Activated gamma-delta T cell treated with anti-CD3 and anti-CD28 coated beads, Interleukin-2, amount 50 U/mL, for 16 hours (primary cell): ENCODE results near the gene TTC34.
"Not testable (repeated sequence)": the region's sequence is repeated elsewhere in the genome, so short reads cannot be mapped to it uniquely, and the experiment has no call there.

Source experiments
- DNase-seq: peaks from one replicate; pipeline ENCODE4 v3.0.0-alpha.2; 2020; ENCODE audit warnings: low read depth

Gene TTC34

DNA sequence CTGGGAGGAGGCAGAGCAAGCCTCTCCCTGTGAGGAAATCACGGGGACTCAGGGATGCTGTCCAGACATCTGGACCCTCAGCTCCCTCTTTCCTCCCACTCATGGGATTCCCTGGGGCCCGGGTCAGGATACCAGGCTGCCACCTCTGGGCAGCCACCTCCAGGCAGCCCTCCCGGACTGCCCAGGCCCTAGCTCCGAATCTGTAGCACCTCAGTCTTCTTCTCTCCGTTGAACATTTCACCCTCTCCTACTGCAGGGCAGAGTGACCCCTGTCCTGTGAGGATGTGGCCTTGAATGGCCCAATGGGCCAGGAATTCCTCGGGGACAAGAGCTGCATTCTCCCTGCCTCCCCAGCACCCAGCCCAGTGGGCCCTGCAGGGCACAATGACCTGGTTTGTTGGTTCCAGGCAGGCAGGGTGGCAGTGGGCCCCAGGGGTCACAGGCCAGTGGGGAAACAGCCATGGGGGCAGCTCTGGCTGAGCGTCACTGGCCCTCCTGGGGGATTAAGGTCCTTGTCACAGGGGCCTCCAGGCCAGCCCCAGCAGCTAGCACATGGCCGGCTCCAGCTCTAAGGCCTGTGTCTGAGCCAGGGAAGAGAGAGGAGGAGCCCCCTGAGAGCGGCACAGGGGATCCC is 9.5 kb upstream of the TTC34 start:
- no peak for DNase-seq

DNA sequence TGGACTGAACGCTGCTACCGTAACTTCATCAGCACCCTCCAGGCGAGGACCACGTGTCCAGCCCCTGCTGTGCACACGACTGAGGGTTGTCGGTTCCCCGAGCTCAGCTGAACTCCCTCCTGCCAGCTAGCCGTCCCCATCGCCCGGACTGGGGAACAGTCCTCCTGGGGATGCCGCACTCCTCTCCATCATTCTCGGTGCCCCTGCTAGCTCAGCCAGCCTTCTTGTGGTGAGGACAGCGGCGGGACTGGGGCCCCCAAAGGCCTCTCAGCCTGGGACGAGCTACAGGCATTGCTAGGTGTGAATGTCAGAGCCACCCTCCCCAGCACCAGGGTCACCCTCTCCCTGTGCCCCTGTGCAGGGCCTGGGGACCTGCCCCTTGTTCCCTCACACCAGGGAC is 8.8 kb upstream of the TTC34 start:
- no peak for DNase-seq

DNA sequence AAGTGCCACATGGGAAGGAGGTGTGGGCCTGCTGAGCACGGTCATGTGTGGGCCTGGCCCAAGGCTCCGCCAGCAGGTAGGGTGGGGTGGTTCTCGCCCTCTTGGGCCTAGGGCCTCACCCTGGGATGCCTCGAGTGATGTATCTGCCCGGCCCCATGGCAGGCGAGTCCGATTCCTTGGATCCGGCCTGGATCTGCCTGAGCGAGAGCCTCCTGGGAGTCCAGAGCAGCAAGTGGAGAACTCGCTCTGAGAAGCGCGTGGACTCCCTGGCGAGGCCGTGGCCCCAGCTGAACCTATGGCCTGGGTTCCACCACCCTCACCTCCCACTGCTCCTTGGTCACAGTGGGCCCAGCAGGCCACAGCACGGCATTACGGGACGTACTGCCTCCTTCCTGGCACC is 8.2 kb upstream of the TTC34 start:
- no peak for DNase-seq

DNA sequence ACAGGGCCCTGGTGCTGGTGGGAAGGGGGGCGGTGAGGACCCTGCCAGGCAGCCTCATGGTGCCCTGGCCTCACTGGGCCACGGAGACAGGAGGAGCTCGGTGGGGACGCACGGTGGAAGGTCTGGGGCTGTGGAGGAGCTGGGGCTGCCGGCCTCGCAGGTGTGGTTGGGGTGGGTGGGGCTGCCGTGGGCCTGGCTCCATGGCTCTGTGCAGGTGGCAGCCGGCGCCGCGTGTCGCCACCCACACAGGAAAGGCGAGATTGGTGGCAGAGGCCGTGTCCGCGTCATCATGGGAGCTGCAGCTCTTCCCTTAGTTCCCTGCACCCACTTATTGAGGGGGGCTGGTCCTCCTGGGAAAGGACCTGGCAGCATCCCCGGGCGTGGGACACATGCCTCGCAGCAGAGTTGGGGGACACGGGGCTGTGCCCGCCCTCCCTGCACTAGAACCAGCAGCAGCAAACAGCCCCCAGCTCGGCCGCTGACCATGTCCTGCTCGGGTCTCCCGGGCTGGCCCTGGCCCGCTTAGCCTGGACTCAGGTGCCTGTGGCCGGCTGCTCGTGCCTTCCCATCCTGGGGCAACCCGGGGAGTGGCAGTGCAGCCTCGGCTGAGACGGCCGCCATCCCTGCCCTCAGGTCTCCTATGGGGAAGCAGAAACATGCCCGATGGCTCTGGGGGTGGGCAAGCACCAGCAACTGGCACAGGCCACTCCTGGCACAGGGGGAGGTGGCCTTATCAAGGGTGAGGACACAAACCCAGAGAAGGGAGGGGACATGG is 7.5 kb upstream of the TTC34 start:
- no peak for DNase-seq

DNA sequence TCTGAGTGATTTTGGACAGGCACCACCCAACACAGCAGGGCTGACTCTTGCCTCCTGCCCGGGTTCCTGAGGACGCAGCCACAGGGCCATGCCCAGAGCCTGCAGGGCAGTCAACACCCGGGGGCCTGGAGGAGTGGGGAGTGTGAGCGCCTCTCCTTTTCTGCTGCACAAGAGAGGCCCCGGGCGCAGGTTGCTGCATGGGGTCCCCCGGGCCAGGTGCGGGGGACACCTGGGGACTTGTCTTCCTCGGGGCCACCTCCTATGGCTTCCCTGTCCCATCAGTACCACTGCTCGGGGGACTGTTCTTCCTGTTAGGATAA is 6.9 kb upstream of the TTC34 start:
- no peak for DNase-seq

DNA sequence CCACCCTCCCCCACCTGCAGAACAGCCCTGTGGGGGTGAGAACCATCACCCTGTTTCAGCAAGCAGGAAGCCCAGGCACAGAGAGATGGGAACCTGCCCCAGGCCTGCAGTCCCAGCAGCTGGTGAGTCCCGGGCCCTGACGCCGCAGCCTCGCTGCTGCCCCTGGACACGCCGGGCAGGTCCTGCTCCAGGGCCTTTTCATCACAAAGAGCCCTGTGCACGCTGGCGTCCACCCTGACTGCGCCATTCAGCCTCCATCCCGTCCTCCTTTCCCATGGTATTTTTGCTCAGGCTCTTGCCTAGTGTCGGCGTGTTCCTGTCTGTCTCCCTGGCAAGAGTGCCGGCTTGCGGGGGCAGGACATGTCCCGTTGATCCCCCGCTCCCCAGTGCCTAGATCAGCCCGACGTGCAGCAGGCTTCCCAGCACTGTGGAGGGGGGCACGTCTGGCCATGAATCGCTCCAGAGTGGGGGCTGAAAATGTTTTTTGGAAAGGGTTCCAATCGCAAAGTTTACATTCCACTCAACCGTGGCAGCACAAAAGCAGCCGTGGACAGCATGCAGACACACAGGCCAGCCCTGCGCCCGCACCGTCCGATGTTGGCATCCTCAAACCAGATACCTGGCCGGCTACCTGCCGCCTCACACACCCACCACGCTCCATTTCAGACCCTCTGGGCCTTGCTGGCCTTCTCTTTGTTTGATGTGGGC is 6.3 kb upstream of the TTC34 start:
- DNase-seq = no peak

DNA sequence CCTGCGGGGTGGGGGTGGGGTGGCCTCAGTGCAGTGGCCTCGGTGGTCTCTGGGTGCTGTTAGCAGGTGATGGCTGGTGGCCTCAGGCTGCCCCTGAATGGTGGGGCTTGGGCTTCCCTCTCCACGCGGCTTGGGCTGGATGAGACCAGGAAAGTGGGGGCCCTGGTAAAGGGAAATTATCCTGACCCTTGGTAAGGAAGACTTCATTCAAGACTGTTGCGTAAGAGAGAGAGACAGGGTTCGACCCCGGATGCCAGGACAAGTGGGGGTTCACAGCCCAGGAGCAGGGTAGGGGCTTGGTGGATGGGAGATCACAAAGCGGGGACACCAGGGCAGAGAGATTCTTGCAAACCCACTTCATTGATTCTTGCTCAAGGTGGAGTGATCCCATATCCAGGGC is 5.5 kb upstream of the TTC34 start:
- DNase-seq = no peak

DNA sequence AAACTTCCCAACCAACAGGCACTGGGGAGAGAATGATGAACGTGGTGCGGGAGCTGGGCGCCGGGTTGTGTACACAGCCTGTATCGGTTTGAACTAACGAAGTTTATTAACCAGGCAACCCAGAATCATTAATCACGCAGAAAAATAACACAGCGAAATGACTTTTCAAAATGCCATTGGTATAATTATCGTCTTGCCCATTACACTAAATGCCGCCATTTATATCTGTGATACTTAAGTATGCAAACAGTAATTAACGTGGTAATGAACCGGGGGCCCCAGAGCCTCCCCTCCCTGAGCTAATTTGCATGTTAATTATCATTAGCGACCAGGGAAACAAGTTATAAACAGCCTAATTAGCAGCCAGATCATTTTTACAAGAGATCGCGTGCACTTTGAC is 5.1 kb upstream of the TTC34 start:
- DNase-seq = no peak

DNA sequence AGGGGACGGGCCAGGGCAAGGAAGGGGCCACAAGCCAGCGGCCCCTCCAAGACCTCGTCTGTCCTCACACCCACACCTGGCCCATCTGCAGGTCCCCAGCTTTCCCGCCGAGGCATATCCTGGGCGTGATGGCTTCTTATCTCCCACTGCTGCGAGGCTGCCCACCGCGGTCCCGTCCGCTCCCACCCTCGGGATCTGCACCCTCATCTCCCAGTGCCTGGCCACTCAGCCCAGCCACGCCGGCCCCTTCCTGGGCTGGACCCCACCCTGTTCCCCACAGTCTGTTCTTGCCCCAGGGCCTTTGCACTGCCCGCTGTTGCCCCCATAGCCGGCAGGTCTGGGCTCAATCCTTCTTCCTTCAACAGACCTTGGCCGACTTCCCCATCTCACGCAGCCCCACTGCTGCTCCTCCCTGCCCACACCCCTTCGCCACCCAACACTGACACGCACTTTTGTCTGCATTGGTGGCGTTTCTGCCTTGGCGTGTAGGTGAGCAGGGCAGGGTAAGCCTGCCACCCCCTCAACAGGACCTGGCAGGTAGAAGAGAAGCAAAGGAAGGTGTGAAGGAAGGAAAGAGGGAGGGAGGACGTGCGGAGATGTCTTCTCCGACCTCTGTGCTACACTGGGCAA is 4.4 kb upstream of the TTC34 start:
- DNase-seq = no peak

DNA sequence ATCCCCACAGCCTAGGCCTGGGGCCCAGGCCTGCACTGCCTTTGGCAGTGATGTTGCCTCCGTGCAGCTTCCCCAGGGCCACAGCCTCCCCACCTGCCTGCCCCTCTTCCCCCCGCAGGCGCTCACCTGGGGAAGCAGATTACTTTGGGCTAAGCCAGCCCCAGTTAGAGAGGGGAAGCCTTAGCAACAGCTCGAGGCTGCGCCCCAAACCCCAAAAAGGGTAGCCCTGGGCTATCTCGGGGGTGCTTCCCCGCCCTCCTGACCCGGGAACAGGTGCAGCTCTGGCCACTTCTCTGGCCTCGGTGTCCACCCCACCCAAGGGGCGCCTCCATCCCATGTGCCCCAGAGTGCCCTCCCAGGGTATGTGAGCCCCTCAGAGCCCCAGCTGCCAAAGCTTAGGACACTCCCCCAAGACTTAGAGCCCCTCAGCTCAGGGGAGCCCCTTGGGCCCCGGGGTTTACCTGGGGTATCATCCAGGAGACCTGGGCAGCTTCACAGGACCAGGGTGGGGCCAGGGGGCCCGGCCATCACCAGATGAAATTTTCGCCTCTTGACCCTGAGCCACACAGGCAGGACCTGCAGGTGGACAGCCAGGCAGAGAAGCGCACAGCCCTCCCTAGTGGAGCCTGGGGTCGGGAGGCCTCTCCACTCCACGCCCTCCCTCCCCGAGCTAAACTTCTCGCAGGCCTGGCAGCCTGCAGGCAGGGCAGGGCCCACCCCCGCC is 3.3 kb upstream of the TTC34 start:
- no peak for DNase-seq

DNA sequence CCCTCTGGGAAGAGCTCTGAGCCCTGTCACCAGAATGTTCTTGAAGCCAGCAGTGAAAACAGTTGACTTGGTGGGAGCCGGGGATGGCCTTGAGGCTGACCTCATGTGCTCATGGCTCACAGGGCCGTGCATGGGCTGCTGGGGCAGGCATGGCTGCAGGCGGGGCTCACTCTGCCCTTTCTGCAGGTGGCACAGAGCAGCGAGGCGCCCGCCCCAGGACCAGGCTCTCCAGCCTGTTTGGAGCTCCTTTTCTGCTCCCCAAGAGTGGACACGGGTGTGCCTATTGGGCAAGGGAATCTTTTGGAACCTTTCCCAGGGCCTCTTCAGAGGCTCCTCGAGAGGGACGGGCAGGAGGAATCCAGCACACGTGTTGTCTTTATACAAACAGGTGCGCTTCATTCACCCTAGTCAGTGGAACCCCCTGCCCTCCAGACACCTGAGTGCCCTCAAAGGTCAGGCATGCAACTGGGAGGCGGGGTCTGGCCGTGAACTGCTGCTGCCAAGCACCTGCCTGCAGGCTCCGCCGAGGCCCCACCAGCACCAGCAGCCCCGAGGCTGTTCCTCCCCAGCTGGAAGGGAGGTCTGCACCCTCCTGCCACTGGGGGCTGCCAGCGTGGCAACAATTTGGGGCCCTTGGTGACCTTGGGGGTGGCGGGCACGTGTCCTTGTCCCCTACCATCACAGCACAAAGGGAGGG is 2.6 kb upstream of the TTC34 start:
- DNase-seq = no peak

DNA sequence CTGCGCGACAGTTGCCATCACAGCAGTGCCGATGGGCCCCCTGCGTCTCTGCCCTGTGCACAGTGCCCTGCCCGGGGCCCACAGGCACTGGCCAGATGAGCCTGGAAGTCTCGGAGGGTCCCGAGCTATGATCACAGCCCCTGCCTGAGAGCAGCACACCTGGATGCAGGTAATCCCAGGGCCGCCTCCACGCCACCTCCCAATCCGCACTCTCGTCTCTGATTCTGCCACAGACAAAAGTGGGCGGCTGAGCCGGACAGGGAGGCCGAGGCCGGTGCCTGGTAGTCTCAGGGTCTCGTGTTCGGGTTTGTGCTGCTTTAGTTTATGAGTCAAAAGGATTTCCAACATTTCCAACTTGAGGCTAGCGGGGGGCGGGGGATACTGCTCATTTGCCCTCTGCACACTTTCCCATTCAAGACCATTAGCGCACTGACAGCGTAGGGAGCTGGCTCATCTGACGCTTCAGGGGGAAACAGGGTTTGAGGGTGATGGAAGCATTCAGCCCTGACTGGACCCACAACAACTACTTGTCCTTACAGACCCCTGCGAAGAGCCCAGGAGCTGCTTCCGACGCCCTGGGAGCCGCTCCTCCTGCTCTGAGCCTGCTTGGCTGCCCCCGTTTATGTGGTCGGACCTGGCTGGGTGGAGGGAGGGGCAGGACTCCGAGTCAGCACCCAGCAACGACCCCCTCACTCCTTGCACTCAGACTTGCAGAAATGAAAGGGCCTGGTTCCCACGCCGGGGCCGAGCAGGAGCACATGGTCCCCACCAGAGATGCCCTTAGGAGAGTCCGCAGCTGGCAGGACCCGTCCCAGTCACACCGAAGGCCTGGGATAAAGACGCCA is 1.8 kb upstream of the TTC34 start:
- no peak for DNase-seq

DNA sequence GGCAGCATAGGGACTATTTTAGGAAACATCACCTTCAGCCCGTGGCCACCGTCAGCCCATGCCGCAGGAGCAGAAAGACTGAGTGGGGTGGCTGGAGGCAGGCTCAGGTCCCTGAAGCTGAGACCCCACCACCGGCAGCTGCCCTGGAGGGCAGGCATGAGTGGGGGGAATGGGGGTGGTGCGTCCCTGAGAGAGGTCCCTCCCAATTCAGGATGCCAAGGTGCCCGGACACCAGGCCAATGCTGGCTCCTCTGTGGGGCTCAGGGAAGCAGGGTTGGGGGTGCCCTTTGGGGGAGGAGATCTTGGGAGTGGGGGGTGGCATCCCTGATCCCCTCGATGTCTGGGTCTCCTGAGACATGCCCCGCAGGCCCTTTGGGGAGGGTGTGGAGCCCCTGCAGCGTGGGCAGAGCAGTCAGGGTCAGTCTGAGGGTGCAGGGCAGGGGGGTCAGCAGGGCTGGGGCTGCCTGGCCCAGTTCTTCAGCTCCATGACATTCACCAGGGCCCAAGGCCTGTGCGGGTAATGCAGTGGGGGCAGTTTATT is 998 bp upstream of the TTC34 start:
- no peak for DNase-seq

DNA sequence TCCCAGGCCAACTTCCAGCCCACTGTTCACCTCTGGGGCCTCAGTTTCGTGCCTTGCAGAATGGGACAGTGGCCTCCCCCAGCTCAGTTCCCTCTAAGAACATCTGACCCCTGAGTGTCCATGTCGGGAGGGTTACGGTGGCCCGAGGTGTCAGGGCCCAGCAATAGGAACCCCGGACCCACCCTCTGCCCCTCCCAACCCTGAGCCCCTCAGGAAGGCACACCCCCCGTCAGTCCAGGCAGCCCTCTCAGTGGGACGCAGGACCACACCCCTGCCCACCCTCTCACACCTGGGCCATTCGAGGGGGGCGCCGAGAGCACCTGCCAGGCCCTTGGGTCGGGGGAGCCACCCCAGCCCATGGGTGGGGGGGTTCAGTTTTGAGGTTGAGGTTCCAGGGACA is 447 bp downstream of the TTC34 start:
- DNase-seq = no peak

DNA sequence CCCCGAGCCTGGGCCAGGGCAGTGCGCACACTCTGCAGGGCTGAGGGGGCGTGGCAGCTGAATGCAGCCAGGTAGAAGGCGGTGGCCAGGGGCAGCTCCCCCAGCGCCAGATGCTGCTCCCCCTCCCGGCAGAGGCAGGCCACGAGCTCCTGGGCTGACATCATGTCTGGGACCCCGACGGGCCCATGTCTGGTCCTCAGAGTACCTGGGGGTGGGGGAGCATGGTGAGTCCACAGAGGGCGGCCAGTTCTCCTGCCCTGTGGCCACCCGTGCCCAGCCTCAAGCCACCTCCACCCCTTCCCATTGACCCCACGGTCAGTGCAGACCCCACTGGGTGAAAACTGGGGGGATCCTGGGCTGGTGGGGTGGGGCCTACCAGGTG is 838 bp downstream of the TTC34 start:
- no peak for DNase-seq

DNA sequence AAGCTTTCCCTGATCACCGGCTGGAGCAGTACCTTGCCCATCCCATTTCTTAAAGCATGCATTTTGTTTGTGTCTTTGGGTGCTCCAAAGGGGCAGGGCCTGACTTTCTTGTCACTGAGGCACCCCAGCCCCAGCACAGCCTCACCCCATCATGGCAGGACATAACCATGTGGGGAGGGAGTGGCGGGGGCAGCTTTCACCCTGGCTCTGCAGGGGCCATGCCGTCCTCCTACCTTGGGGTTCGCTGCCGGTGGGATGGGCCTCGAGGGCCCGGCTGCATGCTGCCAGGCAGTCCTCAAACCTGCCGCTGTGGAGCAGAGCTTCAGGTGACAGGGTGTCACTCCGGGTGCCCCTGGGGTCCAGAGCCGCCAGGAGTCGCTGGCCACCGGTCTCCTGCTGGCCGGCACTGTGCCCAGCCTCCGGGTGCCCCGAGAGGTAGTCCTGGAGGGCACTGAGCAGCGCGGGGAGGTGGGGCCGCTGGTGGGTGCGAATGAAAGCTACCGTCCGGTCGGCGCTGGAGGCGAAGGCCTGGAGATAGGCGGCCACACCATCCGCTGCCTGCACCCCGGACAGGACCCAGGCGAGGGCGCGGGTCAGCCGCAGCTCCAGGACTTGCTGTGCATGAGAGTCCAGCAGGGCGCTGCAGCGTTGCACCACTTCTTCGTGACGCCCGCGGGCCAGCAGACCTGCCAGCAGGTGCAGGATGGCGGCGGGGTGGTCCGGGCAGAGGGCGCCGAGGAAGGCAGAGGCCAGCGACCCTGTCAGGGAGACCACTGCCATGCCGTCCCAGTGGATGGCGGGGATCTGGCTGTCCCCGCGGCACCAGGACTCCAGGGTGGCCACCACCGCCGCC is 1.5 kb downstream of the TTC34 start:
- DNase-seq = no peak

DNA sequence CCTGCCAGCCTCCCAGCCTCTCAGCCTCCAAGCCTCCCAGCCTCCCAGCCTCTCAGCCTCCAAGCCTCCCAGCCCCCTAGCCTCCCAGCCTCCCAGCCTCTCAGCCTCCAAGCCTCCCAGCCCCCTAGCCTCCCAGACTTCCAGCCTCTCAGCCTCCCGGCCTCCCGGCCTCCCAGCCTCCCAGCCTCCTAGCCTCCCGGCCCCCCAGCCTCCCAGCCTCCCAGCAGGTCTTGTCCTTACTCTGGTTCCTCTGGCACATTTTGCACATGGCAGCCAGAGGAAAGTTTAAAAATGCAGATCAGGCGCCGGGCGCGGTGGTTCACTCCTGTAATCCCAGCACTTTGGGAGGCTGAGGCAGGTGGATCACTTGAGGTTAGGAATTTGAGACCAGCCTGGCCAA is 2.5 kb downstream of the TTC34 start:
- DNase-seq = not testable (repeated sequence)

DNA sequence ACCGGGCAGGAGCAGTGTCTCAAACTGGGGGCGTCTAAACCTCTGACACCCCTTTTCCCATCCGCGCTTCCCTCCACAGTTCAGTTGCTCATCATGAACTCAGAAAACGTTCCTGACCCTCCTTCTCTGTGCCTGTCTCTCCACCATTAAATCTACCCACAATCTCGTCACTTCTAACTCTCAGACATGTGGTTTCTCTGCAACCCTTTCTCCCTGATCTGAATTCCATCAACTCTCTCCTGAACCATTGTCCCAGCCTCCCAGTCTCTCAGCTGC is 3.8 kb downstream of the TTC34 start:
- no peak for DNase-seq

DNA sequence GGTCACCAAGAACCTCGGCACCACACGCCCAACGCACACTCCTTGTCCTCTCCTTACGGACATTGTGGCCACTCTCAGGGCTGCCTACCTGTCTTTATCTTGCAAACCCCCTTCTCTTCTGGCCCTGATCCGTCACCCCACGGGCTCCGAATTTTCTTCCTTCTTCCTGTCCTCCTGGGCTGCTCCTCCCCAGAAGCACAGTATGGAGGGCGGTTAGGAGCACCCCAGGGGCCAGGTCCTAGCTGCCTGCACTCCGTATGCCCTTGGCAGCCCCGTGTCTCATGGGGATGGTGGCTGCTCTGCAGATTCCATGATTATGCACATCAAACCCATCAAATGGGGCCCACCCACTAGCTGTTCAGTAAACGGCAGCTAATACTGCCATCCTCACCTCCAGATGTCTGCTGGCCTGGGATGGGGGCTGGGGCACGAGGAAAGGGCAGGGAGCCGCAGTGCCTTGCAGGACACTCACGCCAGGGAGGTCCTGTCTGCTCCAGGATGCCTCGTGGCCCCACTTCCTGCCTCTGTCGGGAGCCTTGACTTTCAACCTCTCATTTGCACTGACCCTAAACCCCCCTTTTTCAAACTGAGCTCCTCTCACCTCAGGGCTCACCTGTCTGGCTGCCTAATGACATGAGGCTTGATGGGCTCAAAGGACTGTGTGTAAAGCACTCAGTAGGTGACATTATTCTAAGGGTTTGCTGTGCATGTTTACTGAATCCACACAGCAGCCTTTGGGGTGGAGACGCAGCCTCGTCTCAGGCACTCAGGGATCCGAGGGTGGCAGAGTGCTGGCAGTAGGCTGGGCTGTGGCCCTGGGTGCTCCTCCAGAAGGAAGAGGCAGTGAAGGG is 4.4 kb downstream of the TTC34 start:
- DNase-seq = no peak
